SU-DHL-6 (cell line): Measurements from ENCODE around the gene TMEM258.

Experiments used
- H2AFZ ChIP-seq: fragments of 200-600 bp; sonication (generic); 2 replicates; pipeline ENCODE4 v1.6.1; 2014; ENCODE audit warnings: low read depth, mild to moderate bottlenecking, moderate library complexity, mixed read lengths, antibody characterized with exemption, low read length; ENCODE audit not compliant: severe bottlenecking
- H3F3A ChIP-seq: fragments of 200-600 bp; shearing (Covaris generic); 2 replicates; pipeline ENCODE4 v1.6.0; 2016; ENCODE audit warnings: antibody characterized with exemption, mild to moderate bottlenecking; ENCODE audit not compliant: insufficient read depth
- H3K27ac ChIP-seq: fragments of 200-600 bp; sonication (generic); 2 replicates; pipeline ENCODE4 v1.5.1; 2016; ENCODE audit warnings: low read depth, mild to moderate bottlenecking, low read length, moderate library complexity, mixed read lengths
- H3K27me3 ChIP-seq: fragments of 200-600 bp; sonication (generic), shearing (Covaris generic); 2 replicates; pipeline ENCODE4 v1.6.0; 2014; ENCODE audit warnings: mild to moderate bottlenecking, low read length
- H3K36me3 ChIP-seq: fragments of 200-600 bp; sonication (generic); 2 replicates; pipeline ENCODE4 v1.6.1; 2014; ENCODE audit warnings: mild to moderate bottlenecking, low read length, mixed read lengths
- H3K4me2 ChIP-seq: fragments of 300-600, 200-600 bp; shearing (Covaris generic), sonication (generic); 2 replicates; pipeline ENCODE4 v1.6.0; 2014; ENCODE audit warnings: low read length, low read depth, mild to moderate bottlenecking; ENCODE audit not compliant: poor library complexity, severe bottlenecking
- H3K4me3 ChIP-seq: fragments of 200-600 bp; sonication (generic); 2 replicates; pipeline ENCODE4 v1.5.1; 2014; ENCODE audit warnings: antibody characterized with exemption, low read length, mild to moderate bottlenecking, mixed read lengths; ENCODE audit not compliant: insufficient read depth, poor library complexity, severe bottlenecking
- H3K79me2 ChIP-seq: fragments of 200-600 bp; sonication (generic); 2 replicates; pipeline ENCODE4 v1.6.1; 2014; ENCODE audit warnings: mild to moderate bottlenecking, low read length, moderate library complexity; ENCODE audit not compliant: insufficient read depth
- H3K9ac ChIP-seq: fragments of 200-600 bp; sonication (generic); 2 replicates; pipeline ENCODE4 v1.7.0; 2014; ENCODE audit warnings: mild to moderate bottlenecking, low read length
- H3K9me2 ChIP-seq: fragments of 200-600 bp; sonication (generic); replicated peaks from 2 replicates; pipeline ENCODE4 v1.6.1; 2014; ENCODE audit warnings: low read length; ENCODE audit not compliant: insufficient read depth
- H3K9me3 ChIP-seq: fragments of 200-600 bp; sonication (generic); 2 replicates; pipeline ENCODE4 v1.6.1; 2014; ENCODE audit warnings: low read length, mixed read lengths; ENCODE audit not compliant: insufficient read depth
- H4K20me1 ChIP-seq: fragments of 200-600 bp; sonication (generic); 2 replicates; pipeline ENCODE4 v1.6.1; 2014; ENCODE audit warnings: low read depth, mild to moderate bottlenecking, antibody characterized with exemption, low read length, moderate library complexity, mixed read lengths
- EZH2phosphoT487 ChIP-seq: fragments of 200-600 bp; sonication (generic), shearing (Covaris generic); conservative IDR thresholded peaks from 2 replicates; pipeline ENCODE4 v1.6.1; 2018; ENCODE audit warnings: mild to moderate bottlenecking, antibody characterized with exemption, low read length, moderate library complexity, mixed read lengths
- TF ChIP-seq, protein P1 (sequence below): fragments of 200-600 bp; sonication (generic); IDR thresholded peaks from one replicate; pipeline ENCODE4 v1.5.1; 2017; ENCODE audit warnings: antibody characterized with exemption, mild to moderate bottlenecking, low read length, moderate library complexity; ENCODE audit not compliant: insufficient read depth, poor library complexity, severe bottlenecking

The TMEM258 gene

DNA sequence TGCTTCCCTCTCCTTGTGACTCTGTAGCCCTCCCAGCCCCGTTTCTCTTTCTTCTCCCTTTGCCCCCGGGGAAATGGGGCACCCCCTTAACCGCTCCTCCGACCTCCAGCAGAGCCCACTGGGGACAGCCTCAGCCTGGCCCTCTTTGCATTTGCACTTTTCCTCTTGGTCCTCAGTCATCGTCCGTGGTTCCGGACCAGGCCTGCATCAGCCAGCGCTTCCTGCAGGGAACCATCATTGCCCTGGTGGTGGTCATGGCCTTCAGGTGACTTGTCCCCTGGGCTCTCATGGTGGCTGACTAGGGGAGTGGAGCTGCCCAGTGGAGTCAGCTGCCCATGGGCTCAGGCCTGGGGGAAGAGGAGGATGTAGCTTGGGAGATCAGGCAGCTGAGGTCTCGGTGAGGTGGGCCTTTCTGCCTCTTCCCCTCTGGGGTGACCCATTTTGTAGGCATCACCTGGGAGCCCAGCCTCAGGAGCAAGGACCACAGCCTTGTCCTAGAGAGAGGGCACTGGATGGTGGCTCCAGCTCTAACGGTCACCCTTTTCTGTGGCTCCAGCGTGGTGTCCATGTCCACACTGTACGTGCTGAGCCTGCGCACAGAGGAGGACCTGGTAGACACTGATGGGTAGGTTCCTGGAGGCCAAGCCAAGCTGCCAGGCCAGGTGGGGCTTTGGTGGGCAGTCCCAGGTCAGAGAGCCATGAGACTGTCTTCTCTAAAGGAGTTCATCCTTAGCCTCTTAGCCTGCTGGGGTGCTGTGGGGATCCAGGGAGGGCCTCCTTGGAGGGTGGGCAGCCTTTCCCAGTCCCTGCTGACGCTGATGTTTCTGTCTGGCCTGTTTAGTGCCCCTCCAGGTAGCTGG is 12.5 kb downstream of the TMEM258 start:
- H3K9ac ChIP-seq, result no peak overlapping the region

DNA sequence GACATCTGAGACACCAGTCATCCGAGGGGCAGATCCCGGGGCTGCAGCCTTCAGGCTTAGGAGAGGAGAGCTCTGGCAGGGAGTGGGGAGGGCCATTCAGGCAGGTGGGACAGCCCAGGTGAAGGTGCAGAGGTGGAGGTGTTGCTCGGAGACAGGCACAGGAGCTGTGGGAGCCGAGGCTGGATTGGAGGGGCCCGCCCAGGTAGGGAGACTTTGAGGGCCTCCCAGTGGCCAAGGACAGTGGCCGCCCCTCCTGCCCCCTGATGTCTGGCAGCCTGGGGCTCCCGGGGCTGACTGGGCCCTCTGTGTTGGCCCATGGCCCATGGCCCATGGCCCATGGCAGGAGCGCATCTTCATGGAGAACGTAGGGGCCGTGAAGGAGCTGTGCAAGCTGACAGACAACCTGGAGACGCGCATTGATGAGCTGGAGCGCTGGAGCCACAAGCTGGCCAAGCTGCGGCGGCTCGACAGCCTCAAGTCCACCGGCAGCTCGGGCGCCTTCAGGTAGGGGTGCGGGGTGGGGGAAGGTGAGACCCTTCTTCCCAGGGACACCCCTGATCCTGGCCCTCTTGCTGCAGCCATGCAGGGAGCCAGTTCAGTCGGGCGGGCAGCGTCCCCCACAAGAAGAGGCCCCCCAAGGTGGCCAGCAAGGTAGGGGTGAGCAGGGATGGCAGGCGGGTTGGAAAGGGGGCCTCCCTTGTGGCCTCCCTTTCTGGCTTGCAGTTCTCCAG is 13.3 kb downstream of the TMEM258 start:
- Histone ChIP-seq H2AFZ (no peak overlapping the region), H3K27me3 (no peaks in the 10 kb centered on the region), H3K4me3 (no peak overlapping the region), H3K27ac (no peak overlapping the region), H3K9me3 (no peaks in the 10 kb centered on the region), H3K9ac (no peak overlapping the region), H3K79me2 (no peaks in the 10 kb centered on the region), H3K36me3 (no peaks in the 10 kb centered on the region), H4K20me1 (no peaks in the 10 kb centered on the region), H3K9me2 (no peaks in the 10 kb centered on the region), H3K4me2 (no peak overlapping the region), H3F3A (no peaks in the 10 kb centered on the region)
- no peak for TF ChIP-seq EZH2phosphoT487
- TF ChIP-seq, protein P1, sequence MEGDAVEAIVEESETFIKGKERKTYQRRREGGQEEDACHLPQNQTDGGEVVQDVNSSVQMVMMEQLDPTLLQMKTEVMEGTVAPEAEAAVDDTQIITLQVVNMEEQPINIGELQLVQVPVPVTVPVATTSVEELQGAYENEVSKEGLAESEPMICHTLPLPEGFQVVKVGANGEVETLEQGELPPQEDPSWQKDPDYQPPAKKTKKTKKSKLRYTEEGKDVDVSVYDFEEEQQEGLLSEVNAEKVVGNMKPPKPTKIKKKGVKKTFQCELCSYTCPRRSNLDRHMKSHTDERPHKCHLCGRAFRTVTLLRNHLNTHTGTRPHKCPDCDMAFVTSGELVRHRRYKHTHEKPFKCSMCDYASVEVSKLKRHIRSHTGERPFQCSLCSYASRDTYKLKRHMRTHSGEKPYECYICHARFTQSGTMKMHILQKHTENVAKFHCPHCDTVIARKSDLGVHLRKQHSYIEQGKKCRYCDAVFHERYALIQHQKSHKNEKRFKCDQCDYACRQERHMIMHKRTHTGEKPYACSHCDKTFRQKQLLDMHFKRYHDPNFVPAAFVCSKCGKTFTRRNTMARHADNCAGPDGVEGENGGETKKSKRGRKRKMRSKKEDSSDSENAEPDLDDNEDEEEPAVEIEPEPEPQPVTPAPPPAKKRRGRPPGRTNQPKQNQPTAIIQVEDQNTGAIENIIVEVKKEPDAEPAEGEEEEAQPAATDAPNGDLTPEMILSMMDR, result no peak

More for the DNA sequence above, 12.5 kb downstream of the TMEM258 start:
- Histone ChIP-seq H3K27me3 (no peaks in the 10 kb centered on the region), H3K4me3 (no peak overlapping the region), H4K20me1 (no peaks in the 10 kb centered on the region), H3K79me2 (no peaks in the 10 kb centered on the region), H3K4me2 (no peak overlapping the region), H3K9me3 (no peaks in the 10 kb centered on the region), H3K36me3 (no peaks in the 10 kb centered on the region), H3F3A (no peaks in the 10 kb centered on the region), H3K9me2 (no peaks in the 10 kb centered on the region), H3K27ac (no peak overlapping the region), H2AFZ (no peak overlapping the region)
- TF ChIP-seq, protein P1, result no peak
- no peak for TF ChIP-seq EZH2phosphoT487

DNA sequence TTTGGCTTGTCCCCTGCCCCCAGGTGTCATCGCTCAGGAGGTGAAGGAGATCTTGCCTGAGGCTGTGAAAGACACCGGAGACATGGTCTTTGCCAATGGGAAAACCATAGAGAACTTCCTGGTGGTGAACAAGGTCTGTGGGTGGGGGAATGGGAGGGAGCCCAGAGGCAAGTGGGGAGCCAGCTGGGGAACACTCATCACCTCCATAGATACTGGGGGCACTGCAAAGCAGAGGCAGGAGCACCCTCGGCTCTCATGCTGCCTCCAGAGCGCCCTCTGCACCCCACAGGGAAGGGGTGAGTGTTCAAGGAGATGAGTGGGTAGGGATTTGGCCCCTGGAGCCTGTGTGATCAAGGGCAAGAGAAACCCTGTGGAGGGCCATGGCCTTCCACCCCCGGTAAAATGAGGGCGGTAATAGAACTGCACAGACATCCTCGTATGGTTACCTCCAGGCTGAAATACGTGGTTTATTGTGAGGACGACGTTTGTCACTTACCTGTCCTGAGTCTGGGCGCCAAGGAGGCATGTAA is 14.0 kb downstream of the TMEM258 start:
- no peak overlapping the region for H3K4me2 ChIP-seq
- no peak overlapping the region for H3K9ac ChIP-seq
- no peak overlapping the region for H2AFZ ChIP-seq
- no peaks in the 10 kb centered on the region for H3K27me3 ChIP-seq
- TF ChIP-seq, protein P1, result no peak
- TF ChIP-seq EZH2phosphoT487, result no peak
- no peaks in the 10 kb centered on the region for H3K36me3 ChIP-seq
- H3K79me2 ChIP-seq, result no peaks in the 10 kb centered on the region
- H3K4me3 ChIP-seq, result no peak overlapping the region
- H3K9me3 ChIP-seq, result no peaks in the 10 kb centered on the region
- H3F3A ChIP-seq, result no peaks in the 10 kb centered on the region
- H3K27ac ChIP-seq, result no peak overlapping the region
- H4K20me1 ChIP-seq, result no peaks in the 10 kb centered on the region
- H3K9me2 ChIP-seq, result no peaks in the 10 kb centered on the region
